ENCODE results near the gene ZNF772. TPM values are rescaled to one million over a fixed set of nuclear protein-coding genes. Genes with fewer than 3 reads are reported as not detected.

The ZNF772 gene
- total RNA-seq, 1 experiment from 2014 or later, result 1.2 TPM

DNA sequence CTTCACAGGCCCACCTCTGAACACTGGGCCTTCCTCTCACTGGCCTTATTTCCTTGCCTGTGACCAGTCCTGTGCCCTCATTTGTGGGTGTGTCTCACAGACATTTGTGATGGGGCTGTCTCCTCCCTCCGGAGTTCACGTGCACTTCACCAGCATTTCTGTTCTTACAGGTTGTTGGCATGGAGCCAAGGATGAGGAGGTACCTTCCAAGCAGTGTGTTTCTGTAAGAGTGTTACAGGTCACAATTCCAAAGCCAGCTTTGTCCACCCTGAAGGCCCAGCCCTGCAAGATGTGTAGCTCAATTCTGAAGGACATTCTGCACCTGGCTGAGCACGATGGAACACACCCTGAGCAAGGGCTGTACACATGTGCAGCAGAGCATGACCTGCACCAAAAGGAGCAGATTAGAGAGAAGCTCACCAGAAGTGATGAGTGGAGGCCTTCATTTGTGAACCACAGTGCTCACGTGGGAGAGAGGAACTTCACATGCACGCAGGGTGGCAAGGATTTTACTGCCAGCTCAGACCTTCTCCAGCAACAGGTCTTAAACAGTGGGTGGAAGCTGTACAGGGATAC lies 34.2 kb downstream of the ZNF772 start:
- Histone ChIP-seq H3K4me1 (no peaks in the 10 kb centered on the region), H3K4me3 (ENCODE audit: low read depth, low read length) (no peak overlapping the region), H3K36me3 (ENCODE audit: control insufficient read depth, insufficient read depth, low read length) (peaks cover 11% of the 10 kb centered on the region), H3K27me3 (replicated peaks; ENCODE audit: control insufficient read depth, insufficient read depth, low read length) (no peaks in the 10 kb centered on the region), H3K9me3 (no peaks in the 10 kb centered on the region; the same call in none of the 2 replicates)
- Mint-ChIP-seq H3K27me3 (ENCODE audit: insufficient read depth, unreplicated experiment) (no peaks in the 10 kb centered on the region), H3K36me3 (ENCODE audit: insufficient read depth, unreplicated experiment) (peaks cover 37% of the 10 kb centered on the region), H3K9me3 (ENCODE audit: unreplicated experiment) (peaks cover 10% of the 10 kb centered on the region), H3K4me3 (ENCODE audit: unreplicated experiment) (no peak overlapping the region), H3K27ac (ENCODE audit: unreplicated experiment) (no peak overlapping the region), H3K4me1 (ENCODE audit: low read depth, unreplicated experiment) (no peaks in the 10 kb centered on the region)
- DNase-seq, result no peak
- intact Hi-C loops (cut with micrococcal nuclease; ENCODE audit: unreplicated experiment), result no loop called here
- ChIA-PET POLR2A (no interaction called here), CTCF (no interaction called here)
- TF ChIP-seq, protein P1, sequence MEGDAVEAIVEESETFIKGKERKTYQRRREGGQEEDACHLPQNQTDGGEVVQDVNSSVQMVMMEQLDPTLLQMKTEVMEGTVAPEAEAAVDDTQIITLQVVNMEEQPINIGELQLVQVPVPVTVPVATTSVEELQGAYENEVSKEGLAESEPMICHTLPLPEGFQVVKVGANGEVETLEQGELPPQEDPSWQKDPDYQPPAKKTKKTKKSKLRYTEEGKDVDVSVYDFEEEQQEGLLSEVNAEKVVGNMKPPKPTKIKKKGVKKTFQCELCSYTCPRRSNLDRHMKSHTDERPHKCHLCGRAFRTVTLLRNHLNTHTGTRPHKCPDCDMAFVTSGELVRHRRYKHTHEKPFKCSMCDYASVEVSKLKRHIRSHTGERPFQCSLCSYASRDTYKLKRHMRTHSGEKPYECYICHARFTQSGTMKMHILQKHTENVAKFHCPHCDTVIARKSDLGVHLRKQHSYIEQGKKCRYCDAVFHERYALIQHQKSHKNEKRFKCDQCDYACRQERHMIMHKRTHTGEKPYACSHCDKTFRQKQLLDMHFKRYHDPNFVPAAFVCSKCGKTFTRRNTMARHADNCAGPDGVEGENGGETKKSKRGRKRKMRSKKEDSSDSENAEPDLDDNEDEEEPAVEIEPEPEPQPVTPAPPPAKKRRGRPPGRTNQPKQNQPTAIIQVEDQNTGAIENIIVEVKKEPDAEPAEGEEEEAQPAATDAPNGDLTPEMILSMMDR (IDR thresholded peaks at IDR 0.05; ENCODE audit: insufficient read depth in 1 of 2, low read depth in 1 of 2, low read length in 1 of 2, severe bottlenecking in 1 of 2, unreplicated experiment in 1 of 2), result no peak
- no TSS peak for BruUV-seq (replicated peaks)

DNA sequence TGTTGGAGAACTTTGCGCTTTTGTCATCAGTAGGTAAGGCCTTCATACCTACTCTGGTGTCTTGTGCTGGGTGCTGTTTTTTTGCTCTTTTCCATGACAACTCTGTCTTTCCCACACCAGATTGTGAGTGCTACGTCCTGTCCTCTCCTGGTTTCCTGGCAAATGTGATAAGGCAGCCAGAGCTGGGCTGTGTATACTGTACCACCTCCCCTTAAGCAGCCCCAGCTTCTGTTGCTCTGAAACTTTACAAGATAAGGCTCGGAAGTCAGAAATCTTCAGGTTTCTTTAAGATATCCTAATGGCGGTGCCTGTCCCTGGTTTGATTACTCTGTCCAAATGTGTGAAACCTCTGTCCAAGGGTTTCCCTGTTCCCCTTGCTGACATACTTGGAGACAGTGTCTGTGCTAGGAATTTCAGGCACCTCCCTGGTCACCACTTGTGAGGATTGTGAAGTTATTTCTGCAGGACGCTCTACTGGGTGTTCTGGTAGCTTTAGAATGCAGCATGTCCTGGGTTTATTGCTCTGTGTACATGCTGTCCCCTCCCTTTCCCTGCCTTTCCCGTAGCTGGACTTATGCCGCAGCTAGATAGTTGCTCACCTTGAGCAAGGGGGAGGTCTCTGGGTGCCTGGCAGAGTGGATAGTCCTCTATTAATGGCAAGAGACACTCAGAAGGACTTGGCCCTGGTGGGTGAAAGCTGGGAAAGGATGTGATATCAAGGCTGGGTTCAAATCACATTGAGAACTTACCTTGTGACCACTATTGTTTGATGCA lies 35.2 kb downstream of the ZNF772 start:
- no peak overlapping the region for H3K4me3 ChIP-seq (ENCODE audit: low read depth, low read length)
- Mint-ChIP-seq H3K27ac (ENCODE audit: unreplicated experiment) (no peak overlapping the region), H3K4me3 (ENCODE audit: unreplicated experiment) (no peak overlapping the region), H3K36me3 (ENCODE audit: insufficient read depth, unreplicated experiment) (peaks cover 37% of the 10 kb centered on the region), H3K27me3 (ENCODE audit: insufficient read depth, unreplicated experiment) (no peaks in the 10 kb centered on the region), H3K4me1 (ENCODE audit: low read depth, unreplicated experiment) (no peaks in the 10 kb centered on the region), H3K9me3 (ENCODE audit: unreplicated experiment) (peaks cover 10% of the 10 kb centered on the region)
- no peaks in the 10 kb centered on the region for H3K27me3 ChIP-seq (replicated peaks; ENCODE audit: control insufficient read depth, insufficient read depth, low read length)
- TF ChIP-seq, protein P1 (IDR thresholded peaks at IDR 0.05; ENCODE audit: insufficient read depth in 1 of 2, low read depth in 1 of 2, low read length in 1 of 2, severe bottlenecking in 1 of 2, unreplicated experiment in 1 of 2), result no peak
- intact Hi-C loops (cut with micrococcal nuclease; ENCODE audit: unreplicated experiment), result no loop called here
- ChIA-PET CTCF (no interaction called here), POLR2A (no interaction called here)
- no peak for DNase-seq
- no peaks in the 10 kb centered on the region; the same call in none of the 2 replicates for H3K9me3 ChIP-seq
- peaks cover 12% of the 10 kb centered on the region for H3K36me3 ChIP-seq (ENCODE audit: control insufficient read depth, insufficient read depth, low read length)
- H3K4me1 ChIP-seq, result no peaks in the 10 kb centered on the region
- no TSS peak for BruUV-seq (replicated peaks)

DNA sequence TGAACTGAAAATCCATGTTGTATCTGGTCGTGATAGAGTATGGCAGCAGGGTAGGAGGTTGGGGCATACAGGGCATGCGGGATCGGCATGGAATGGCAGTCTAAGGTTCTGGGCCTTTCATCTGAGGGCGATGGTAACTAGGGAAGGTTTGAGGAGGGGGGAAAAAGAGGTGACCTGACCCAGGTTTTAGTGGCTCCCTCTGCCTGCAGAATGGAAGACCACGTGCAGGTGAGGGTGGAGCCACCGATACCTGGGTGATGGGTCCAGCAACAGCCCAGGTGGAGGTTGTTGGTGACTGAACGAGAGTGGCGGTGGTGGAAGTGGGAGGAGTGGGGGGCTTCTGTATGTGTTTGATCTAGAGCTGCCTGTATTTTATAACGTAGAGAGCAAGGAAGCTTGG lies 38.4 kb downstream of the ZNF772 start:
- H3K36me3 ChIP-seq (ENCODE audit: control insufficient read depth, insufficient read depth, low read length), result peaks cover 9% of the 10 kb centered on the region
- ChIA-PET POLR2A (no interaction called here), CTCF (no interaction called here)
- intact Hi-C loops (cut with micrococcal nuclease; ENCODE audit: unreplicated experiment), result loop anchor here (5.0 kb wide), 1 partner anchor 157 kb away; the partner anchor contains the start of gene ZNF460
- H3K4me3 Mint-ChIP-seq (ENCODE audit: unreplicated experiment), result no peak overlapping the region
- no peaks in the 10 kb centered on the region for H3K27me3 ChIP-seq (replicated peaks; ENCODE audit: control insufficient read depth, insufficient read depth, low read length)
- TF ChIP-seq, protein P1 (IDR thresholded peaks at IDR 0.05; ENCODE audit: insufficient read depth in 1 of 2, low read depth in 1 of 2, low read length in 1 of 2, severe bottlenecking in 1 of 2, unreplicated experiment in 1 of 2), result no peak
- H3K4me1 ChIP-seq, result peaks cover 9% of the 10 kb centered on the region; the same call in 1 of the 2 replicates
- no peak for DNase-seq
- peaks cover 10% of the 10 kb centered on the region for H3K9me3 Mint-ChIP-seq (ENCODE audit: unreplicated experiment)
- no peaks in the 10 kb centered on the region for H3K27me3 Mint-ChIP-seq (ENCODE audit: insufficient read depth, unreplicated experiment)
- no TSS peak for BruUV-seq (replicated peaks)
- H3K27ac Mint-ChIP-seq (ENCODE audit: unreplicated experiment), result no peak overlapping the region
- H3K36me3 Mint-ChIP-seq (ENCODE audit: insufficient read depth, unreplicated experiment), result peaks cover 40% of the 10 kb centered on the region
- peaks cover 19% of the 10 kb centered on the region for H3K4me1 Mint-ChIP-seq (ENCODE audit: low read depth, unreplicated experiment)
- H3K9me3 ChIP-seq, result no peaks in the 10 kb centered on the region; the same call in 1 of the 2 replicates
- no peak overlapping the region for H3K4me3 ChIP-seq (ENCODE audit: low read depth, low read length)
